HUES48 (cell line): Measurements from ENCODE around the gene GJA4.
"Not testable (repeated sequence)": the region's sequence is repeated elsewhere in the genome, so short reads cannot be mapped to it uniquely, and the experiment has no call there.

Source experiments
- H3K27ac ChIP-seq: one replicate; pipeline ENCODE4 v1.7.0; 2013; ENCODE audit warnings: low read depth, low read length, inconsistent platforms
- H3K27me3 ChIP-seq: 2 replicates; pipeline ENCODE4 v1.6.1; 2013; ENCODE audit warnings: mild to moderate bottlenecking, low read length; ENCODE audit not compliant: control insufficient read depth, insufficient read depth
- H3K36me3 ChIP-seq: 2 replicates; pipeline ENCODE4 v1.6.1; 2013; ENCODE audit warnings: low read length; ENCODE audit not compliant: control insufficient read depth, insufficient read depth
- H3K4me1 ChIP-seq: 2 replicates; pipeline ENCODE4 v1.6.1; 2013; ENCODE audit warnings: mild to moderate bottlenecking, low read length; ENCODE audit not compliant: control insufficient read depth, insufficient read depth
- H3K4me3 ChIP-seq: 2 replicates; pipeline ENCODE4 v1.5.1; 2013; ENCODE audit warnings: mild to moderate bottlenecking, low read depth, low read length
- H3K9ac ChIP-seq: 2 replicates; pipeline ENCODE4 v1.6.1; 2013; ENCODE audit warnings: mild to moderate bottlenecking, low read depth, low read length, moderate library complexity
- H3K9me3 ChIP-seq: 2 replicates; pipeline ENCODE4 v1.6.1; 2013; ENCODE audit warnings: low read length; ENCODE audit not compliant: control insufficient read depth, insufficient read depth

GJA4 gene

DNA sequence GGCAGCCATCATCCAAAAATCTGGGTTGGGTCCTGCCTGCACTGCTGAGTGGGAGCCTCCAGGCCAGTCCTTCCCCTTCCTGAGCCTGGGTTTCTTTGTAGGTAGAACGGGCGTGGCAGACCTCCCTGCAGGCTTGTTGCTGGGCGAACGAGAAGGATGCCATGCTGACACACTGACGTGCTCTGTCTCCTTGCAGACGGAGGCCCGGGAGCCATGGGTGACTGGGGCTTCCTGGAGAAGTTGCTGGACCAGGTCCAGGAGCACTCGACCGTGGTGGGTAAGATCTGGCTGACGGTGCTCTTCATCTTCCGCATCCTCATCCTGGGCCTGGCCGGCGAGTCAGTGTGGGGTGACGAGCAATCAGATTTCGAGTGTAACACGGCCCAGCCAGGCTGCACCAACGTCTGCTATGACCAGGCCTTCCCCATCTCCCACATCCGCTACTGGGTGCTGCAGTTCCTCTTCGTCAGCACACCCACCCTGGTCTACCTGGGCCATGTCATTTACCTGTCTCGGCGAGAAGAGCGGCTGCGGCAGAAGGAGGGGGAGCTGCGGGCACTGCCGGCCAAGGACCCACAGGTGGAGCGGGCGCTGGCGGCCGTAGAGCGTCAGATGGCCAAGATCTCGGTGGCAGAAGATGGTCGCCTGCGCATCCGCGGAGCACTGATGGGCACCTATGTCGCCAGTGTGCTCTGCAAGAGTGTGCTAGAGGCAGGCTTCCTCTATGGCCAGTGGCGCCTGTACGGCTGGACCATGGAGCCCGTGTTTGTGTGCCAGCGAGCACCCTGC, 1.4 kb downstream of the GJA4 start:
- peaks cover 19% of the 10 kb centered on the region for H3K27me3 ChIP-seq
- H3K4me3 ChIP-seq = no peak overlapping the region
- no peak overlapping the region for H3K27ac ChIP-seq

GRCh38 chr1:34794790-34795180, 2.0 kb downstream of the GJA4 start:
- H3K4me1 ChIP-seq = no peaks in the 10 kb centered on the region
- H3K36me3 ChIP-seq = no peaks in the 10 kb centered on the region
- H3K27me3 ChIP-seq = peaks cover 19% of the 10 kb centered on the region
- no peak overlapping the region for H3K27ac ChIP-seq
- H3K4me3 ChIP-seq = no peak overlapping the region
- no peaks in the 10 kb centered on the region for H3K9me3 ChIP-seq
- H3K9ac ChIP-seq = no peak overlapping the region

More for the DNA sequence above, 1.4 kb downstream of the GJA4 start:
- H3K4me1 ChIP-seq = no peaks in the 10 kb centered on the region
- H3K9ac ChIP-seq = no peak overlapping the region
- H3K36me3 ChIP-seq = no peaks in the 10 kb centered on the region
- no peaks in the 10 kb centered on the region for H3K9me3 ChIP-seq

GRCh38 chr1:34795916-34796315, 3.1 kb downstream of the GJA4 start:
- no peaks in the 10 kb centered on the region for H3K4me1 ChIP-seq
- H3K4me3 ChIP-seq = no peak overlapping the region
- no peak overlapping the region for H3K9ac ChIP-seq
- H3K27ac ChIP-seq = no peak overlapping the region
- H3K27me3 ChIP-seq = peaks cover 19% of the 10 kb centered on the region
- H3K36me3 ChIP-seq = no peaks in the 10 kb centered on the region
- no peaks in the 10 kb centered on the region for H3K9me3 ChIP-seq

- Histone ChIP-seq H3K36me3 (no peaks in the 10 kb centered on the region), H3K9me3 (no peaks in the 10 kb centered on the region), H3K27ac (no peak overlapping the region), H3K27me3 (peaks cover 17% of the 10 kb centered on the region), H3K4me3 (no peak overlapping the region), H3K4me1 (no peaks in the 10 kb centered on the region), H3K9ac (no peak overlapping the region)
Measured at GRCh38 chr1:34796990-34797389, 4.2 kb downstream of the GJA4 start.

- H3K27me3 ChIP-seq = no peaks in the 10 kb centered on the region
- H3K4me1 ChIP-seq = no peaks in the 10 kb centered on the region
- no peak overlapping the region for H3K27ac ChIP-seq
- H3K9me3 ChIP-seq = no peaks in the 10 kb centered on the region
- no peak overlapping the region for H3K4me3 ChIP-seq
- no peaks in the 10 kb centered on the region for H3K36me3 ChIP-seq
- no peak overlapping the region for H3K9ac ChIP-seq
Measured at GRCh38 chr1:34800214-34800613, 7.4 kb downstream of the GJA4 start.

GRCh38 chr1:34803770-34804169, 11.0 kb downstream of the GJA4 start:
- Histone ChIP-seq H3K4me1 (no peaks in the 10 kb centered on the region), H3K36me3 (no peaks in the 10 kb centered on the region), H3K27ac (no peak overlapping the region), H3K9ac (no peak overlapping the region), H3K4me3 (no peak overlapping the region), H3K9me3 (no peaks in the 10 kb centered on the region), H3K27me3 (no peaks in the 10 kb centered on the region)

DNA sequence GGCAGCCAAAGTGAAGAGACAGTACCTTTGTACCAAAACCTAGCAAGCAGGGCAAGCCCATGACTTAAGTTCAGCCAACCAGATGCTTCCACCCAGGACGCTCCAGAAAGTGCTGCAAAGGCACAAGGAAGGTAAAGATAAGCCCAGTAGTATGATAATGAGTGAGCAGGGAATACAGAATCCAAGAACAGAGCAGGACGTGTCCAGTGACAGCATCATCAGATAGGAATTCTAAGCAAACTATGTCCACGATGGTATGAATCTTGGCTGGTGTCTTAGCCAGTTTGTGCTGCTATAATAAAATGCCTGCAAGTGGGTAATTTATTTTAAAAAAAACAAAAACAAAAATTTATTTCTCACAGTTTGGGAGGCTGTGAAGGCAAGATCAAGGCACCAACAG, 13.6 kb downstream of the GJA4 start:
- Histone ChIP-seq H3K4me1 (no peaks in the 10 kb centered on the region), H3K9ac (no peak overlapping the region), H3K4me3 (no peak overlapping the region), H3K9me3 (no peaks in the 10 kb centered on the region), H3K27ac (no peak overlapping the region), H3K27me3 (no peaks in the 10 kb centered on the region), H3K36me3 (no peaks in the 10 kb centered on the region)

DNA sequence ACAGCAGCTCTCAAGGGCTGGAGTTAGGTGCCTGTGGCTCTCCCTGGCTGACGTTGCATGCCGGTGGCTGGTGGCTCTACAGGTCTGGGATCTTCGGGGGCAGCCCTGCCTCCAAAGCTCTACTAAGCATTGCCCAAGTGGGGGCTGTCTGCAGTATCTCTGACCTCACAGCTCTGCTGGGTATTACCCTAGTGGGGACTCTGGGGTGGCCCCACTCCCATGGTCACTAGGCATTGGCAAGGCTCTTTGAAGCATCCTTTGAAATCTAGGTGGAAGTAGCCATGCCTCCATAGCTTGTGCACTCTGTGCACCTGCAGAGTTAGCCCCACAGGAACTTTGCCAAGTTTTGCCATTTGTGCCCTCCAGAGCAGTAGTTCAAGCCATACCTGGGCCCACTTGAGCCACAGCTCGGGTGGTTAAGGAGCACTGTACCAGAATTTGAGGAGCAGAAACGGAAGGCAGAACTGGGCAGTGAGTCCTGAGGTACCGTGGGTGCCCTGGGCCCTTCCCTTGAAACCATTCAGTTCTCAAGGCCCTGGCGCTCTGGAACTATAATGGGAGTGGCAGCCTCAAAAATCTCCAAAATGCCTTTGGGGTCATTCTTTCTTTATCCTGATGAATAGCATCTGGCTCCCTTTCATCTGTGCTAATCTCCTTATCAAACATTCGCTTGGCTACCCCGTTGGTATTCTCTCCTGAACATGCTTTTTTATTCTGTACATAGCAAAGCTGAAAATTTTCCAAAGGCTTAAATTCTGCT, 15.4 kb downstream of the GJA4 start:
- H3K9ac ChIP-seq = no peak overlapping the region
- H3K27me3 ChIP-seq = no peaks in the 10 kb centered on the region
- H3K9me3 ChIP-seq = no peaks in the 10 kb centered on the region
- H3K4me3 ChIP-seq = no peak overlapping the region
- H3K36me3 ChIP-seq = no peaks in the 10 kb centered on the region
- no peak overlapping the region for H3K27ac ChIP-seq
- no peaks in the 10 kb centered on the region for H3K4me1 ChIP-seq

DNA sequence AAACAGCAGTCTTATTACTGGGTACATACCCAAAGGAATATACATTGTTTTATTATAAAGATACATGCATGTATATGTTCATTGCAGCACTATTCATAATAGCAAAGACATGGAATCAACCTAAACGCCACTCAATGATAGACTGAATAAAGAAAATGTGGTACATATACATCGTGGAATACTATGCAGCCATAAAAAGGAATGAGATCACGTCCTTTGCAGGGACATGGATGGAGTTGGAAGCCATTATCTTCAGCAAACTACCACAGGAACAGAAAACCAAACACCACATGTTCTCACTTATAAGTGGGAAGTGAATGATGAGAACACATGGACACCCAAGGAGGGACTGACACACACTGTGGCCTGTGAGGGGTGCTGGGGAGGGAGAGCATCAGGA, 18.0 kb downstream of the GJA4 start:
- not testable (repeated sequence) for H3K36me3 ChIP-seq, H3K9ac ChIP-seq, H3K4me1 ChIP-seq, H3K27ac ChIP-seq, H3K4me3 ChIP-seq, H3K9me3 ChIP-seq, H3K27me3 ChIP-seq

DNA sequence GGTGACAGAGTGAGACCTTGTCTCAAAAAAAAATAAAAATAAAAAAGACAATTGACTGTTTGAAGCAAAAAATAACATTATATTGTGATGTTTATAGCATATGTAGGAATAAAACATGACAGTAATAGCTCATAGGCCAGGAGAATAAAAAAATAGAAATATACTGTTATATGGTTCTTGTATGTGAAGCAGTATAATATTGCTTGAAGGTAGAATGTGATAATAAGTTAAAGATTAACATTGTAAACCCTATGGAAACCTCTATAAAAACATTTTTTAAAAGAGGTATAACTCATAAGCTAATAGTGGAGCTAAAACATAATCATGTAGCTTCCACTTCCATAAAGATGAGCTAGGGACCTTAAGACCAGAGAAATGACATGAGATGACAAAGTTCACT, 23.5 kb downstream of the GJA4 start:
- H3K9ac ChIP-seq = no peak overlapping the region
- no peaks in the 10 kb centered on the region for H3K36me3 ChIP-seq
- H3K27me3 ChIP-seq = no peaks in the 10 kb centered on the region
- H3K27ac ChIP-seq = no peak overlapping the region
- H3K4me1 ChIP-seq = no peaks in the 10 kb centered on the region
- H3K4me3 ChIP-seq = no peak overlapping the region
- no peaks in the 10 kb centered on the region for H3K9me3 ChIP-seq

DNA sequence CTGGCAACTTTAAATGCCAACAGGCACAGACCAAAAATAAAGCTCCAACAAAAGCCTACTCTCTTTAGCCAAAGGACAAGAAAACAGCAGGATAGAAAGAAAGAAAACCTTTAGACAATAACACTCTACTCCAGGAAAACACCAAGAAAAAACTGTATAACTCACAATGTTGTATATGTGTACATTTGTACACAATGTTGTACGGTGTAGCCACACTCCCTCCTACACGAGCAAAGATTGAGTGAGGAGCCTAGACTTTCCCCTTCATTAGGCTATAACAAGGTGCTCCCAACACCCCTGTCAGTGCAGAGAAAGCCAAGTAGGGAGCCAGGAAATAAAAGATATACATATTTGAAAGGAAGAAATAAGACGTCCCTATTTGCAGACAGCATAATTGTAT, 24.0 kb downstream of the GJA4 start:
- Histone ChIP-seq H3K27ac (no peak overlapping the region), H3K9me3 (no peaks in the 10 kb centered on the region), H3K4me1 (no peaks in the 10 kb centered on the region), H3K36me3 (no peaks in the 10 kb centered on the region), H3K9ac (no peak overlapping the region), H3K27me3 (no peaks in the 10 kb centered on the region), H3K4me3 (no peak overlapping the region)
